ENCODE measurements around the gene FAT1.

The FAT1 gene

GRCh38 chr4:186754976-186755375 is 31.3 kb upstream of the FAT1 start:
- no peak for DNase-seq

GRCh38 chr4:186752325-186752724 is 28.7 kb upstream of the FAT1 start:
- DNase-seq, result no peak

- DNase-seq, result no peak
Observed at GRCh38 chr4:186749611-186750281, 26.1 kb upstream of the FAT1 start.

- no peak for DNase-seq
Observed at GRCh38 chr4:186746581-186746980, 22.9 kb upstream of the FAT1 start.

- no peak for DNase-seq
Observed at GRCh38 chr4:186743261-186743660, 19.6 kb upstream of the FAT1 start.

GRCh38 chr4:186740822-186741221 is 17.2 kb upstream of the FAT1 start:
- DNase-seq, result no peak

- DNase-seq, result no peak
Observed at GRCh38 chr4:186739802-186740434, 16.3 kb upstream of the FAT1 start.

GRCh38 chr4:186739317-186739716 is 15.7 kb upstream of the FAT1 start:
- no peak for DNase-seq

- DNase-seq, result no peak
Observed at GRCh38 chr4:186738421-186738820, 14.8 kb upstream of the FAT1 start.

GRCh38 chr4:186737427-186737826 is 13.8 kb upstream of the FAT1 start:
- DNase-seq, result no peak

- no peak for DNase-seq
Observed at GRCh38 chr4:186736466-186736865, 12.8 kb upstream of the FAT1 start.

- DNase-seq, result no peak
Observed at GRCh38 chr4:186734251-186734650, 10.6 kb upstream of the FAT1 start.

GRCh38 chr4:186733778-186734177 is 10.1 kb upstream of the FAT1 start:
- no peak for DNase-seq

GRCh38 chr4:186730621-186731020 is 7.0 kb upstream of the FAT1 start:
- DNase-seq, result no peak

GRCh38 chr4:186729856-186730255 is 6.2 kb upstream of the FAT1 start:
- no peak for DNase-seq

- DNase-seq, result no peak
Observed at GRCh38 chr4:186728631-186729271, 5.1 kb upstream of the FAT1 start.

GRCh38 chr4:186727977-186728519 is 4.4 kb upstream of the FAT1 start:
- DNase-seq, result no peak

- no peak for DNase-seq
Observed at GRCh38 chr4:186727169-186727976, 3.7 kb upstream of the FAT1 start.

- no peak for DNase-seq
Observed at GRCh38 chr4:186726426-186727168, 2.9 kb upstream of the FAT1 start.

- DNase-seq, result no peak
Observed at GRCh38 chr4:186725469-186726425, 2.1 kb upstream of the FAT1 start.

GRCh38 chr4:186724864-186725468 is 1.3 kb upstream of the FAT1 start:
- DNase-seq, result no peak
